Inflammatory macrophage treated with lipopolysaccharide for 1 hour (primary cell): ENCODE data around the gene GADD45A.

ENCODE experiments used
- DNase-seq, 2 donors: peaks; one replicate each; pipeline ENCODE4 v3.0.0-alpha.2; 2020 to 2022

GADD45A gene

DNA sequence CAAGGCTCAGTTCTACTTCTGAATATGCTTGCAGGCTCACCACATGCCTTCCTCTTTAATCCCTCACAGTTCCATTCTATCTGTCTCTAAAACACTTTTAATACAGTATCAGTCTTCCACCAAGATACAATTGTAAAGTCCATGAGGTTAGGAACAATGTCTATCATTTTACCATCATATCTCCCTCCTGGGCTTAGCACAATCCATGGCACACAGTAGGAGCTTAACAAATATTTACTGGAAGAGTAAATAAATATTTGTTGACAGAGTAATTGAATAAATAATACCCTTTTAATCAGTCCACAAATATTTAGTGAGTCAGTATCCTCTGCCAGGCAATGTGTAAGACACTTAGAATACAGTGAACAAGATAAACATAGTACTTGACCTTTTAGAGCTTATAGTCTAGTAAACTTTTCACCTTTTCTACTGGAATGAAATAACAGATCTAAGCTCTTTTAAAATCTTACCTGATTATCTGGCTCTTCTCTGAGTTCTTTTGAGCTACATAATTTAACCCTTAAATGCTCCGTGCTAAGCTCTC is 12.7 kb upstream of the GADD45A start:
- no peak for DNase-seq

DNA sequence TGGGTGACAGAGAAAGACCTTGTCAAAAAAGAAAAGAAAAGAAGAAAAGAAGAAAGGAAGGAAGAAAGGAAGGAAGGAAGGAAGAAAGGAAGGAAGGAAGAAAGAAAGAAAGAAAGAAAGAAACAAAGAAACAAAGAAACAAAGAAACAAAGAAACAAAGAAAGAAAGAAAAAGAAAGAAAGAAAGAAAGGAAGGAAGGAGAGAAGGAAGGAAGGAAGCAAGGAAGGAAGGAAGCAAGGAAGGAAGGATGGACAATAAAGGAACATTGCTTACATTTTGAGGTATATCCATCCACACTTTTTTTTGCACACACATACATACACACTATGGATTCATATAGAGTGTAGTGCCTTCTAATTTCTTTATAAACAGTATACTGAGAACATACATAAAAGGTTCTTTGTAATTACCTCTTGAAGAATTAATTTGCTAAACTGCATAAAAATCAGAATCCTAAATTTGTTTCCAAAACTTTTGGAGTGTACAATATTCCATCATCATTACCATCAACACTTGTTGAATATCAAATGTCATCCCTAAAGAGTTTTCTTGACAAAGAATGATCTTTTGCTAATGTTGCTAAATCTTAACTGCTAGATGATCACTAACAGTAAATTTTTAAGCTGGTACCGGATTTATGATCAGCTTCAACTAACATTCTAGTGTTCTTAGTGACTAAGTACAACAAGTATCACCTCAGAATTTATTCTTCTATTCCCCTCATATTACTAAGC is 11.4 kb upstream of the GADD45A start:
- no peak for DNase-seq

DNA sequence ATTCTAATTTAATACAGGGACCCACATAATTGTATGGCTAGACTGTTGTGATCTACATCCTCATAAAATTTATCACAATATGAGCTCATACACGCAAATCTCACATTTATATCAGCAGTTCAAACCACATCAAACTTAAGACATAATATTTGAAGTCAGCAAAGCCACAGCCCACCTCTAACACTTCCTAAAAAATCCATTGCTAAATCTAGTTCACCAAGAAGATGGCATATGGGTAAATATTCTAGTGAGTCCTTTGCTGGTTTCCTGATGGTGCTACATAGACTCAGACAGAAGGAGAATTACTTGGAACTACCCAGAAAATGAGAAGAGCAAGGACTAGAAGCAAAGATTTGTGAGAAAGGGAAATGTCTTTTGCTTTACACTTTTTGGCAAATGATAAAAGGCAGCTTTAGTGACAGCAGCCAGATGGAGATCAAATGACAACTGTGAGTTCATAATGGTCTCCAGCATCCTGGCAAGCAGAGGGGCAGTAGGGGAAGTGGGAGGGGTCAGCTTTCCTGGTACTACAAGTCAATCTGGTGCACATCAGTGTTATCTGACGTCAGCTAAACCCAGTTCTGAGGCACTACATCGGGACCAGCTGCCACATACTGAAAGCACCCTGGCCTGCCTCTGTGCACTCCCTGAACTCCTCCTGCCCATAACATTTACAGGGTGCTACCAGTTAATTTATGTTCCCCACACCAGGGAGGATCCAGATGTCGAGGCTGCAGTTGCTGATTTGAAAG is 10.6 kb upstream of the GADD45A start:
- no peak for DNase-seq

DNA sequence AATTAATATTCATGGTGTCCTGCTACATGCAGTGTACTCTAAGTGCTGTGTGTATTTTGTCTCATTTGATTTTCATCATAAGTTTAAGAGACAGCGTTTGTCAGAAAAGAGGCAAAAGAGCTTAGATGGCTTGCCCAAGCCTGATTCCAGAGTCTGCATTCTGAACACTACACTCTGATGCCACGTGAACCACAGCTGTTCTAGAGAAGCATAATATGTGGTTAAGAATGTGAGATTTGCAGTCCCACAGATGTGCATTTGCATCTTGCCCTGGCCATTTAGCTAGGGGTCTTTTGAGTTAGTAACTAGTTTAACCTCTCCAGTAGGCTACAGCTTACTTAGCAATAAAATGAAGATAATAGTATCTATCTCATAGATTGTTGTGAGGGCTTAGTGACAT is 9.2 kb upstream of the GADD45A start:
- no peak for DNase-seq

DNA sequence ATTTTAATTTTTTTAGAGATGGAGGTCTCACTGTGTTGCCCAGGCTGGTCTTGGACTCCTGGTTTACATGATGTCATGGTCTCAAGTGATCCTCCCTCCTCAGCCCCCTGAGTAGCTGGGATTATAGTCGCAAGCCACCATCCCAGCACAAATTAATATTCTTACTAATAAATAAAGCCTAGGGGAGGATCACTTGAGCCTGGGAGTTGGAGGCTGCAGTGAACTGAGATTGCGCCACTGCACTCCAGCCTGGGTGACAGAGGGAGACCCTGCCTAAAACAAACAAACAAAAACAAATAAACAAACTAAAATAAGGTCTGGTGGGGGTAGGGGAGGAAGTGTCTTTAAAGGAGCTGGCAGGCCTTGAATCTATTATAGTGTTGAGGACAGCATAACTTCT is 8.7 kb upstream of the GADD45A start:
- no peak for DNase-seq

DNA sequence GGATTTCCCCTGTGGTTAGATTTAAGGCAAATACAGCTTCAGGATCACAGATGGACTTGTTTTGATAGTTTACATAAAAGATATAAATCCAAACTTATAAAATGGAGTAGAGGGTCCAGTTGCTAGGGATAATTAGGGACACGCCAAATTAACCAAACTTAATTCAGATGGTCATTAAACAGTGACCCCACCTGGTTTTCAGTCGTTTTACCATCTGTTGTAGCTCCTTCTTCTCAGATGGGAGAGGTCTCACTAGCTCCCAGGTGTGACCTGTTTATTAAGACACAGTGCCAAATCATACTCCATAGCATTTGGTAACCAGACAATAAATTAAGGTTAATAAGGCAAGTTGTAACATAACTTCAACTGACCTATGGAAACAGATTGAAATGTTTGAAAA is 8.1 kb upstream of the GADD45A start:
- DNase-seq: no peak

DNA sequence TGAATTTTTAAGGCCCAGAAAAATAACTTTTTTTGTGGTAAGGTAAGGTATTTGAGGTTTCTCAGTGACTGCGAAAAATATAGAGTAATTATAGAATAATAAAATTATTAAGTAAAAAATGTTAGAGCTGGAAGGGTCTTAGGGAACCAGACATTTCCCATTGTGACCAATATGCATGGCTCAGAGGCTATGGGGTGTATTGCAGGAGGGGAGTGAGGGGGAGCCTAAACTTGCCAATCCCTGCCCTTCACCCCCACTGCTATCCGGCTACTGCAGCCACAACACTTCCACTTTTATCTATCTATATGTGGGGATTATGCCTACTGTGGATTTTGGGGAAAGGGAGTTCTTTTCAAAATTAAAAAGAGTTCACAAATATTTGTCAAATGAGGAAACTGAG is 7.6 kb upstream of the GADD45A start:
- DNase-seq: no peak

DNA sequence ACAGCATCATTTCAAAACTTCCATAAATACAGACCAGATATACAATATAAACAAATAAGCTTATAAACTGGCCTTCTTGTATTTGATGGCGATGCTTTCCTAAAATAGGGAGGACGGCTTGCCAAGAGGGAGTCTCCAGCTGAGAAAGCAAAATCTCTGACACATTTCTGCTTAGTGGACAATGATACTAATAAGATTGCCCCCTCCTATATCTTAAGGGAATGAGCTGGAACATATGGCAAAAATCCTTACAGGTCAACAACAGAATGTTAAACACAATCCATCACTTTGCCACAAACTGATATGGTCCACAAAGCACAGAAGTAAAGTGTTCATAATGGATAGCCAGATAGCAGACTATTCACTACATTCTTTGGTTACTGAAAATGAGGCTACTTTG is 7.1 kb upstream of the GADD45A start:
- no peak for DNase-seq

DNA sequence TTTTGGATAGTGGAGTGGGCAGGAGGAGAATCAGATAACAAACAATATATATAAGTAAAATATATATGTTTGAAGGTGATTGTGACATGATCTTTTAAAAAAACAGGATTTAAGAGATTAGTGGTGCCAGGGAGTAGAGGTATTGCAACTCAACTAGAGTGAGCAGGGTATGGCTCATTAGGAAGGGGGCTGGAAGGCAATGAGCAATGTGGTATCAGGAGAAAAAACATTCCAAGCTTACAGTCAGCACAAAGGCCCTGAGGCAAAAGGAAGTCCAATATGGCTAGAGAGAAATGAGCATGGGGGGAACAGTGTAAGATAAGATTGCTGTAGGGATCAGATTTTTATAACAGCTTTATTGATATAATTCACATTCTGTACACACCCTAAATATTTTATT is 5.3 kb upstream of the GADD45A start:
- no peak for DNase-seq

DNA sequence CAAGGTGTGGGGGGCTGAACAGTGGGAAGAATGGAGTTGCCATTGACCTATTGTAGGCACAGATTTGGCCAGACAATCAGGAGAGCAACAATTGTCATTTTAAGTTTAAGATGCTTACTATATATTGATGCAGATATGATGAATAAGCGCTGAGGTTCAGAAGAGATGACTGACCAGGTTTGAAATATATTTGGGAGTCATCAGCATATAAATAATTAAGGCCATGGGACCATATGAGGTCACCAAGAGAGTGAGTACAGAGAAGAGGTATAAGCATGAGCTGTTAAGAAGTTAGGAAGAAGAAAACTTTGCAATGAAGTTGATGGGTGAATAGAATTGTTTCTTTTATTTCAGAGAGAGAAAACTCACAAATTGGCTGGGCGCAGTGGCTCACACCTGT is 4.5 kb upstream of the GADD45A start:
- no peak for DNase-seq

DNA sequence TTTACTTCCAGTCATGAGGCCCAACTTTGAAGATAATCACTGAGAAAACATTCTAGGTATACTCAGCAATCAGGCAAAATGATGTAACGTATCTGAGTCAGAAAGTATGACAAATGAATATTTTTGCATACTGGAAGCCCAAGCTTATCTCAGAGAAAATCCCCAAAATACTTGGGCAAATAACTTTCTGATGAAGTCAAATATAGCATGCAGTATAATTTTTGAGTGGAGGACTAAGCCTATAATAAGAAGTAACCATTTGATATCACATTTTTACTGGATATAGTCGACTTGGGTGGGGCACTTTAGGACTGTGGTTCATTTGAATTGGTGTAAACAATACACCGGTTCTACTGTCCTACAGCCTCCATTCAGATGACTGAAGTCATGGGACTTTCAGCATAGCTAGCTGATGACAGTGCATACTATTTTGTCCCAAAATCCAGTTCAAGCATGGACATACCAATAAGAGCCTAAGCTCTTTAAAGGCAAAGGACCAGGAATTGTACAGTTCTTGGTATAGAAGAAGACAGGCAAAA is 2.3 kb upstream of the GADD45A start:
- peak; percentile 82 to 89 for DNase-seq

DNA sequence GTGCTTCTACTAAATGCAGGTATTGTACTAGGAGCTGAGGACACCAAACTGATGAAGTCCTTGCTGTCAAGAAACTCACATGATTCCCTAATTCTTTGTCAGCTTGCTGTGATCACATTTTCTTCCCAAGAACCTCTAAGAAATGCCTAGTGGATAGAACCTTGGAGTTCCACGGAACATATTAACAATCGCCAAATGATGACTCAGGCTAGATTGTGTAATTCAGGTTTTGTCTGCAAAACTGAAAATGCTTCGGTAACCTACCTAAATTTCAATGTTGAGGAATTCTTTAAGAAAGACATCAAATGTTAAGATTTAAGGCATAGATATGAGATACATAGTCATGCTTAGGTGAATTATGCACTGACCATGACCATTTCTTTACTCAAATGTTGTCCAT is 1.7 kb upstream of the GADD45A start:
- DNase-seq: peak; percentile 63

DNA sequence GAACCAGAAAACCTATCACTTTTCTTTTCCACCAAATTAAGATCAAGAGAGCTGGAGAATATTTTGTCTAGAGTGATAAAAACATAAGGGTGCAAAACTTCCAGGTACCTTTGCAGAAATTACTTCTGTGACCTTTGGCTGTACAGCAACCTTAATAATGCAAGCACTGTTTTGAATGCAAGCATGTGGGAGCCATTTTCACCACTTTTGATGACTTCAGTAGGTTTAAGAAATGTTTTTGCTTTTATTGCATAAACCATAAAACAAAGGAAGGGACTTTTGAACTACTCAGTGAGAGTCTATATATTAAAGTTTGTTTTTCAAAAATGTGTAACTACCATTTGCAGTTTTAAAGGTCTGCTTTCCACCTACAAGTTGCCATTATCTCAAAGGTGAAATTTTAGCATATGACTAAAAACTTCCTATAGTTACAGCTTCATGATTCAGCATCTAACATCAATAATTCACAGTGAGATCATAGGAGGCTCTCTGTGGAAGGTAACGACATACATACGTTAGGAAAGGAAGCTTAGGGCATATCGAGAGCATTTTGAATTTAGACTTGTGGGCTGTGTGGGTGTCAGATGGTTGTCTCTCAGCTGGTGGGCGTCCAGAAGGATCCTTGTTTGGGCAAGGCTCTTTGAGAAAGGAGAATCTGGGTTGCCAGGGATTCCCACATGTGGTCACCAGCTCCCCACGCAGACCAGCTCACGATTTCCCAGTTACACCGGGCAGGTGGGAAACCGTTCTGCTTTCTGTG is 1.1 kb upstream of the GADD45A start:
- peak; percentile 78 to 95 for DNase-seq

DNA sequence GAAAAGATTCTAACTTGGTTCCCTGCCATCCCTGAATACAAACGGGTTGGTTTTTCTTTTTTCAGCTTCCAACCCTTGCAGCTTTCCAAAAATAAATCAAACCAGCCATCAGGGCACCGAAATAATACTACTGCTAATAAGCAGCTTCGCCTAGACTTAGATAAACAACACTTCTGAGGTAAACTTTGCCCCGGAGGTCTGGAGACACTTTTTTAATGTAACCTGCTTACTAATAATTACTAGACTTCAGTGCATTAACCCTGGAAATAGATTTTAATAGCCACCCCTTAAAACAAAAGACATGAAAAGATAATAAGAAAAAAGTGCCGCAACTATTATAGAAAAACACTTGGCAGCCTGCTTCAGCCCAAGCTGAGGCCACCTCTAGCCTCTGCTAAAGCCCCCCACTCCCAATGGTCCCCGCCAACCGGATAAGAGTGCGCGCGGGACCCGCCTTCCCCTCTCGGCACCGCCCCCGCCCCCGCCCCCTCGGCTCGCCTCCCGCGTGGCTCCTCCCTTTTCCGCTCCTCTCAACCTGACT is 405 bp upstream of the GADD45A start:
- DNase-seq: no peak

DNA sequence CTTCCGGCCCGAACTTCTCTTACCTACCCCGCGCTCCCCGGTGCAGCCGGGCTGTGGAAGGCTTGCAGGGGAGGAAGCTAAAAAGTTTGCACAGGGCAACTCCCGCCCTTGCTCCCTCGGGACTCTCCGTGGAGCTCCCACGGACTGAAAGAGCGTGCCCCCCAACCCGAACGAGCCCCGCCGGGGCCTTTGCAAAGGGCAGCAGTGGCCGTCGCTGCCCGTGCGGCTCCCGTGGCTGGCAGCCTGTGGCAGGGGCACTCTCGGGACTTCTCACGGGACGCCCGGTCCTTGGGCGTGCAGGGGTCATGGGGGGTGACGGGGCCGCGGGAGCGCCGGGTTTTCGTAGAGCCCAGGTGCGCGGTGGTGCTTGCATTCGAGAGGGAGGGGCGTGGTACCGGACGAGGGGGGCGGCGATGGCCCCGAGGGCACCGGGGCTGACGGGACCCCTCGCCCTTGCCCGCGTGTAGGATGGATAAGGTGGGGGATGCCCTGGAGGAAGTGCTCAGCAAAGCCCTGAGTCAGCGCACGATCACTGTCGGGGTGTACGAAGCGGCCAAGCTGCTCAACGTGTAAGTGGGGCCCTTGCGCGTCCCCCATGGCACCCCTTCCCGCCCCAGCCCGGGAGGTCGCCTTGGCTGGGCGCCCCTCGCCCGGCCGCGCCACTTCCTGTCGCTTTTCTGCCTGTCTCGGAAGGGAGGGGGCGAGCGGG is 711 bp downstream of the GADD45A start:
- peak; percentile 44 to 54 for DNase-seq

DNA sequence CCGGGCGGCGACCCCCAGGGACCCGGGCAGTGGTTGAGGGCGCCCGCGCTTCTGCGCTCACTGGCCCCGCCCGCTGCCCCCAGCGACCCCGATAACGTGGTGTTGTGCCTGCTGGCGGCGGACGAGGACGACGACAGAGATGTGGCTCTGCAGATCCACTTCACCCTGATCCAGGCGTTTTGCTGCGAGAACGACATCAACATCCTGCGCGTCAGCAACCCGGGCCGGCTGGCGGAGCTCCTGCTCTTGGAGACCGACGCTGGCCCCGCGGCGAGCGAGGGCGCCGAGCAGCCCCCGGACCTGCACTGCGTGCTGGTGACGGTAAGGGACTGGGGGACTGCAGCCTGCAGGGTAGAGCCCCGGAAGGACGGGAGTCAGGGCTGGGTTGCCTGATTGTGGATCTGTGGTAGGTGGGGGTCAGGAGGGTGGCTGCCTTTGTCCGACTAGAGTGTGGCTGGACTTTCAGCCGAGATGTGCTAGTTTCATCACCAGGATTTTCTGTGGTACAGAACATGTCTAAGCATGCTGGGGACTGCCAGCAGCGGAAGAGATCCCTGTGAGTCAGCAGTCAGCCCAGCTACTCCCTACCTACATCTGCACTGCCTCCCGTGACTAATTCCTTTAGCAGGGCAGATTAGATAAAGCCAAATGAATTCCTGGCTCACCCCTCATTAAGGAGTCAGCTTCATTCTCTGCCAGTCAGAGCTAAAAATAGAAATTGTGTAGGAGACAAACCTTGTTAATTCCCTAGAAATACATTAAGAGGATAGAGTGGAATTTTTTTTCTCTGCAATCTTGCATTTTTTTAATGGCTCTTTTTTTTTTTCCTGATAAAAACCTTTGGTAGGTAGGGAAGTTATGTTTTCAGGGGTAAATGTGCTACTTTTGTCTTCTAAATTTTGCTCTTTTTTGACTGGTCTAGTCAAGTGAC is 1.5 kb downstream of the GADD45A start:
- peak; percentile 73 to 87 for DNase-seq

DNA sequence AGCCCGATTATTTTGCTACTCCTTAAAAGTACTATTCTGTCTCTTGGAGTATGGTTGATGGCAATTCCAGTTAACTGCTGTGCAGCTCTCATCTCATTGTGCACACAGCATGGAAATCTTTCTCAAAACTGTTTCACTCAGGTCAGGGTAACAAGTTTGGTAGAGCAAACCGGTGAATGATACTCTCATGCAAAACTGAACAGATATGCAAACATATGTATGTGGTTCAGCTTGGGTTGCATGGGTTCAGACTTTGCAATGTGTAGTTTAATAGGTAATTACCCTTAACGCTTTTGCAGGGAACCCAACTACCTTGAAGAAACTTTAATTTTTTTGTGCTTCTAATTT is 2.2 kb downstream of the GADD45A start:
- DNase-seq: no peak

DNA sequence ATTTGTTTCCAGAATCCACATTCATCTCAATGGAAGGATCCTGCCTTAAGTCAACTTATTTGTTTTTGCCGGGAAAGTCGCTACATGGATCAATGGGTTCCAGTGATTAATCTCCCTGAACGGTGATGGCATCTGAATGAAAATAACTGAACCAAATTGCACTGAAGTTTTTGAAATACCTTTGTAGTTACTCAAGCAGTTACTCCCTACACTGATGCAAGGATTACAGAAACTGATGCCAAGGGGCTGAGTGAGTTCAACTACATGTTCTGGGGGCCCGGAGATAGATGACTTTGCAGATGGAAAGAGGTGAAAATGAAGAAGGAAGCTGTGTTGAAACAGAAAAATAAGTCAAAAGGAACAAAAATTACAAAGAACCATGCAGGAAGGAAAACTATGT is 2.6 kb downstream of the GADD45A start:
- peak in 1 of 2 donors; percentile 11 for DNase-seq

DNA sequence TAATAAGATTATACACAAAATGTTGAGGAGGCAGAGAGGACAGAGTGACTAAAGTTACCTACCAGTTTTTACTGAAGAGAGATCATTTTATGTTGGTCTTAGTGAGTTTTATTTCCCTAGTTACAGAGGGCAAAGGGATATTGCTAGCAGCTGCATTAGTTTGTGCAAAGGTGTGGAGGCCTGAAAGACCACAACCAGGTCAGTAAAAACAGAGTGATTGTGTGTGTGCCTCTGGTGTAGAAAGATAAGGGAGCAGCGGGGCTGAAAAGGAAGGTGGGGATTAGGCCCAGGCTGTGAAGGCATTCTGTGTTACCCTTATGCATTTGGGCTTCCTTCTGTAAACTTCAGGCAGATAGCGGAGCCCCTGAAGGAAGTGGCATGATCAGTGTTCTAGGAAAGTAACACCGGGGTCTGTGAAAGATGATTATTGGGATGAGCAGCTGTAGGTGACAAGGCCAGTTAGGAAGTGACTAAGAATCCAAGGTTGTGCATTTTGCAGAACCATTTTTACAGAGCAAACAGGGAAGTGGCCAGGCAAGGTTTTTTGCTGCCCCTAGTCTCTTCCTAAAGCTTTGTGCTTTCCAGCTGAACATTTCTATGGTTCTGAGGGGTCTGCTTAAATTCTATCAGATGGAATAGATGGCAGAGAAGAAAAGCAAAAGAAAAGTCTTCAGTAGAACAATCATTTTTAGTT is 3.7 kb downstream of the GADD45A start:
- DNase-seq: peak; percentile 31 to 53

DNA sequence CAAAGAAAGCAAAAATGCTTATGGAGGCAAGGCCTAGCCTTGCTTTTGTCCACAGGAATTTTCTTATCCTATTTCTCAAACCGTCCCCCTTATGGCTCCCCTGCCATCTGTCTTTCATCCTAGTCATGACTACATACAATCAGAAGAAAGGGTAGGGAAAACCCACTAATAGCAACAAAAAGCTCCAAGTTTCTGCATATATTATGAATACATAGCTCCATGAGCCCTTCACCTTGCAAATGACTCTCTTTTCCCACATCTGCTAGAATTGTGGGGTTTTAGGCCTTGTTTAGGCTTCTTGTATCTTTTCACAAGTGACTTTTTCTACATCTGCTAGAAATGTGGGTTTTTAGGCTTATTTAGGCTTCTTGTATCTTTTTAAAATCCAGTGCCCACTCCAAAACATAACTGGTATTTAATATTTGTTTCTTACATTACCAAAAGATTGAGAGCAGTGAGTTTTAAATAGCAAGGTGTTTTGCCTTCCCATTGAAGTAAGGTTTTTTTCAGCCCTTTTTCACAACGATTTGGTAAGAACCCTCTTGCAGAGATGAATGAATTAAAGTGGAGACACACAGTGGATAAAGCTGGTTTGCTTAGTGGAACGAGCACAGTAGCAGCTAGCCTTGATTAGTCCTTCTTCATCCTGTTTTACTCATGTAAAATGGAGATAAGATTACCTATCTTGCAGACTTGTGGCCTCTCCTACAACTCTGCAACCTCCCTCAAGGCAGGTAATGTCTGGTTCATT is 4.4 kb downstream of the GADD45A start:
- DNase-seq: peak in 1 of 2 donors; percentile 19
